Lower leg skin (tissue), 4 donors: Measurements from ENCODE around the gene ZHX3. TPM values are rescaled to one million over a fixed set of nuclear protein-coding genes. Genes with fewer than 3 reads are reported as not detected.

Experiments used
- DNase-seq, 2 donors: peaks; one replicate each; pipeline ENCODE4 v3.0.0-alpha.2; 2019; ENCODE audit warnings: low spot score in 2 of 2
- H3K4me3 ChIP-seq: fragments of 200-600 bp; sonication (generic); 2 replicates; pipeline ENCODE4 v1.5.1; 2017; ENCODE audit warnings: mild to moderate bottlenecking, low read depth; ENCODE audit not compliant: poor library complexity, severe bottlenecking
- POLR2A ChIP-seq, 2 donors: fragments of 450-650 bp; IDR thresholded peaks; one replicate each; pipeline ENCODE4 v1.6.1; 2016 to 2017; ENCODE audit warnings: antibody characterized with exemption in 2 of 2, mild to moderate bottlenecking in 1 of 2, moderate library complexity in 1 of 2
- WGBS, 2 donors: methylation state at CpG; one replicate each; pipeline ENCODE4 v1.1.5; 2018; 5-methylcytosine and 5-hydroxymethylcytosine counted together
- intact Hi-C: fragments of 100-400 bp; cut with DNase I; formaldehyde crosslinking; loops from one replicate; pipeline ENCODE4 v1.15.0; 2023; ENCODE audit warnings: low total_unique reads
- total RNA-seq, 4 donors: library from RNA; depleted of rRNA; stranded (reverse); fragments of >200 nt; gene quantifications; one replicate each; pipeline ENCODE4 v1.1.0, GENCODE V29; 2016
- TF ChIP-seq, protein P1 (sequence below), 3 donors: fragments of 450-650 bp; IDR thresholded peaks; one replicate each; pipeline ENCODE4 v1.5.1; 2016; ENCODE audit warnings: antibody characterized with exemption in 3 of 3, mild to moderate bottlenecking in 3 of 3, moderate library complexity in 2 of 3

Gene ZHX3
- total RNA-seq, 4 donors from 2014 or later: 19.3 to 33.1 (median 25.5) TPM

DNA sequence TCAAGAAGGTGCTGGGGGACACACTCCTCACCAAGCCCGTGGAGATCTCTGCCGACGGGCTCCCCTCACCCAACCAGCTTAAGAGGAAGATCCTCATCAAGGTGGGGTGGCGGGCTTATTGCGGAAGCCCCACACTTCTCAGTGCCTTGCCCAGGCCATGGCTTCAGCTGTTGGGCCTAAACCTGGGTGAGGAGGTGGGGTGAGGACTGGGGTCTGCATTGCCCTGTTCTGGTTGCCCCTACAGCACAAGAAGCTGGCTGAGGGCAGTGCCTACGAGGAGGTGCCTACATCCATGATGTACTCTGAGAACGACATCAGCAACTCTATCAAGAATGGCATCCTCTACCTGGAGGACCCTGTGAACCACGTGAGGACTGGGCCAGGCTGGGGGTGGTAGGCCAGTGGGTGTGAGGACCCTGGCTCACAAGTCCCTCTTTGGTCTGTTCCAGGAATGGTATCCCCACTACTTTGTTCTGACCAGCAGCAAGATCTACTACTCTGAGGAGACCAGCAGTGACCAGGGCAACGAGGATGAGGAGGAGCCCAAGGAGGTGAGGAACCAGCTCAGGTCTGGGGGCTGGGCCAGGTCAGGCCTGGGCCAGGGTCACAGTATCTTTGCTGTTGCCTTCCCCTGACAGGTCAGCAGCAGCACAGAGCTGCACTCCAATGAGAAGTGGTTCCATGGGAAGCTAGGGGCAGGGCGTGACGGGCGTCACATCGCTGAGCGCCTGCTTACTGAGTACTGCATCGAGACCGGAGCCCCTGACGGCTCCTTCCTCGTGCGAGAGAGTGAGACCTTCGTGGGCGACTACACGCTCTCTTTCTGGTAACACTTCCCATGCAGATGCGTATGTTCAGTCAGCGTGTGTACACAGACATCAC, 152.3 kb downstream of the ZHX3 start:
- TF ChIP-seq, protein P1, sequence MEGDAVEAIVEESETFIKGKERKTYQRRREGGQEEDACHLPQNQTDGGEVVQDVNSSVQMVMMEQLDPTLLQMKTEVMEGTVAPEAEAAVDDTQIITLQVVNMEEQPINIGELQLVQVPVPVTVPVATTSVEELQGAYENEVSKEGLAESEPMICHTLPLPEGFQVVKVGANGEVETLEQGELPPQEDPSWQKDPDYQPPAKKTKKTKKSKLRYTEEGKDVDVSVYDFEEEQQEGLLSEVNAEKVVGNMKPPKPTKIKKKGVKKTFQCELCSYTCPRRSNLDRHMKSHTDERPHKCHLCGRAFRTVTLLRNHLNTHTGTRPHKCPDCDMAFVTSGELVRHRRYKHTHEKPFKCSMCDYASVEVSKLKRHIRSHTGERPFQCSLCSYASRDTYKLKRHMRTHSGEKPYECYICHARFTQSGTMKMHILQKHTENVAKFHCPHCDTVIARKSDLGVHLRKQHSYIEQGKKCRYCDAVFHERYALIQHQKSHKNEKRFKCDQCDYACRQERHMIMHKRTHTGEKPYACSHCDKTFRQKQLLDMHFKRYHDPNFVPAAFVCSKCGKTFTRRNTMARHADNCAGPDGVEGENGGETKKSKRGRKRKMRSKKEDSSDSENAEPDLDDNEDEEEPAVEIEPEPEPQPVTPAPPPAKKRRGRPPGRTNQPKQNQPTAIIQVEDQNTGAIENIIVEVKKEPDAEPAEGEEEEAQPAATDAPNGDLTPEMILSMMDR (IDR thresholded peaks at IDR 0.05): no peak
- TF ChIP-seq POLR2A (IDR thresholded peaks at IDR 0.05): no peak
- no peak overlapping the region for H3K4me3 ChIP-seq
- intact Hi-C loops: loop anchor here (5.0 kb wide), 1 partner anchor 748 kb away; no protein-coding TSS in a partner anchor
- 88 to 90% methylated on average over 24 of the region's 24 CpGs for WGBS, 2 donors
- DNase-seq: no peak

DNA sequence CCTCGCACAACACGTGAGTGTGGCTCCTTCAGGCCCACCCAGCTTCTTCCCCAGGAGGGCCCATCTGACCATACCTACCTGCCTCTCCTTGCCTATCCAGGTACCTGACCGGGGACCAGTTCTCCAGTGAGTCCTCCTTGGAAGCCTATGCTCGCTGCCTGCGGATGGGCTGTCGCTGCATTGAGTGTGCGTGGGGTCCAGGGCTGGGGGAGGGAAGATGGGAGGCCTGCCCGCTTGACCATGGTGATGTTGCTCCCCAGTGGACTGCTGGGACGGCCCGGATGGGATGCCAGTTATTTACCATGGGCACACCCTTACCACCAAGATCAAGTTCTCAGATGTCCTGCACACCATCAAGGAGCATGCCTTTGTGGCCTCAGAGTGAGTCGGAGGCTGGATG, 153.7 kb downstream of the ZHX3 start:
- intact Hi-C loops: no loop called here
- no peak overlapping the region for H3K4me3 ChIP-seq
- no peak for TF ChIP-seq POLR2A (IDR thresholded peaks at IDR 0.05)
- TF ChIP-seq, protein P1 (IDR thresholded peaks at IDR 0.05): no peak
- DNase-seq: no peak
- WGBS, 2 donors: 93 to 95% methylated on average over 11 of the region's 11 CpGs

DNA sequence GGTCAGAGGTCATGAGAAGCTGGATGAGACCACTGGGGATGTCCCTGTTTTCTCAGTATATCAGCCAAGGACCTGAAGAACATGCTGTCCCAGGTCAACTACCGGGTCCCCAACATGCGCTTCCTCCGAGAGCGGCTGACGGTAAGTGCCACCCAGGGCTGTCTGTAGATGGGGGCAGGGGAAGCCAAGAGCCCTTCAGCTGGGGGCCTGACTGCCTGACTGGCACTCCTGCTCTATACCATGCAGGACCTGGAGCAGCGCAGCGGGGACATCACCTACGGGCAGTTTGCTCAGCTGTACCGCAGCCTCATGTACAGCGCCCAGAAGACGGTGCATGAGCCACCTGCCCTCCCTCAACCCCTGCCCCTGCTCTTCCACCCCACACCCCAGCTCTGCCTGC, 155.1 kb downstream of the ZHX3 start:
- H3K4me3 ChIP-seq: no peak overlapping the region
- intact Hi-C loops: no loop called here
- 96 to 98% methylated on average over 11 of the region's 11 CpGs for WGBS, 2 donors

DNA sequence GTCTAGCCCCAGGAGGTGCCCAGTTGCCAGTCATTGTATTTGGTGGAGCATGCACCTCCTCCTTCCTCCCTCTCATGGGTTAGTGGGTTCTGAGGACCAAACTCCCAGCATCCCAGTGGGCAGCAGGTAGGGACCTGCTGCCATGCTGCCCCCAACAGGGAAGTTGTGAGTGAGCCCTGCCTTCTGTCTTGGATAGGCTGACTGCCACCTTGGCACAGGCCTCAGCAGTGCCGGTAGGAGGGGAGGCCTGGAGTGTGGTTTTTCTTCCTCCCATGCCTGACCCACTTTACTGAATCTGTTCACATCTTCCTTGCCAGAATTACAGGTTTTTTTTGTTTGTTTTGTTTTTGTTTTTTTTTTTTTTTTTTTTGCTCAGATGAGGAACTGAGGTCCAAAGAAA, 155.6 kb downstream of the ZHX3 start:
- TF ChIP-seq POLR2A (IDR thresholded peaks at IDR 0.05): no peak
- TF ChIP-seq, protein P1 (IDR thresholded peaks at IDR 0.05): no peak
- WGBS, 2 donors: 0 to 14% methylated on average over 1 of the region's 1 CpG
- no peak for DNase-seq
- intact Hi-C loops: no loop called here
- H3K4me3 ChIP-seq: no peak overlapping the region

More for the DNA sequence above, 155.1 kb downstream of the ZHX3 start:
- TF ChIP-seq, protein P1 (IDR thresholded peaks at IDR 0.05): no peak
- no peak for TF ChIP-seq POLR2A (IDR thresholded peaks at IDR 0.05)
- DNase-seq: no peak

DNA sequence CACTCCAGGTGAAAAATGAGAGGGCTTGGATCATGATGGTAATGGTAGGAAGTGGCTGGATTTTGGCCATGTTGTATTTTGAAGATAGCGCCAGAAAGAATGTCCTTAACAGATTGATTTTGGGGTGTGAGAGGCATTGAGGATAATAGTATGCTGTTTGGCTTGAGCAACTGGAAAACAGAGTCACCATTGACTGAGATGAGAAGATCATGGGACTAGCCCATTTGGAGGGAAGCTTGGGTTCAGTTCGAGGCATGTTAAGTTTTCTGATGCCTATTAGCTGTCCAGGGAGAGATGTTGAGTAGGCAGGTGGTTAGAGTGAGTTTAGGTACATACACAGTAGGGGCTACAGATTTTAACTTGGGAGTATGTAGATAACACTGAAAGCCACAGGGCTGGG, 156.8 kb downstream of the ZHX3 start:
- 87% methylated on average over 2 of the region's 2 CpGs for WGBS, 2 donors
- H3K4me3 ChIP-seq: no peak overlapping the region
- DNase-seq: no peak
- TF ChIP-seq, protein P1 (IDR thresholded peaks at IDR 0.05): no peak
- no peak for TF ChIP-seq POLR2A (IDR thresholded peaks at IDR 0.05)
- intact Hi-C loops: no loop called here
